OCI-LY1 (cell line): ENCODE data around the gene QKI.

ENCODE experiments used
- CTCF ChIP-seq: fragments of 200-600 bp; sonication (generic), shearing (Covaris generic); IDR thresholded peaks from 2 replicates; pipeline ENCODE4 v1.5.1; 2017; ENCODE audit warnings: mild to moderate bottlenecking, antibody characterized with exemption, low read length, moderate library complexity, mixed read lengths
- EZH2 ChIP-seq: fragments of 200-600 bp; sonication (generic), shearing (Covaris generic); IDR thresholded peaks from 2 replicates; pipeline ENCODE4 v1.8.0; 2017; ENCODE audit warnings: borderline replicate concordance, mixed run types, mild to moderate bottlenecking, antibody characterized with exemption, low read length, moderate library complexity, mixed read lengths

- no peak for TF ChIP-seq CTCF
- no peak for TF ChIP-seq EZH2
Measured at GRCh38 chr6:163392533-163392932, 22.0 kb upstream of the QKI start.
